Fibroblast of villous mesenchyme (primary cell): ENCODE measurements around the gene EPN2. TPM values are rescaled to one million over a fixed set of nuclear protein-coding genes. Genes with fewer than 3 reads are reported as not detected.

Experiments
- DNase-seq: peaks from one replicate; pipeline ENCODE4 v3.0.0-alpha.2; 2010; ENCODE audit warnings: low read depth
- H3K4me3 ChIP-seq: 2 replicates; pipeline ENCODE4 v1.5.1; 2011; ENCODE audit warnings: low read depth, mild to moderate bottlenecking, low read length
- CTCF ChIP-seq: IDR thresholded peaks from 2 replicates; pipeline ENCODE4 v1.5.1; 2012; ENCODE audit warnings: low read depth, mild to moderate bottlenecking, low read length; ENCODE audit not compliant: insufficient read depth
- total RNA-seq: library from RNA; depleted of rRNA; stranded (reverse); fragments of >200 nt; gene quantifications from 2 replicates; pipeline ENCODE4 v1.2.3, GENCODE V29; 2012

EPN2 gene
- total RNA-seq, 1 donor, result 30.2 TPM

GRCh38 chr17:19237389-19238166 is 412 bp downstream of the EPN2 start:
- peak overlapping the region; percentile 97 for H3K4me3 ChIP-seq
- peak; percentile 15 for TF ChIP-seq CTCF
- no peak for DNase-seq

GRCh38 chr17:19238167-19238505 is 970 bp downstream of the EPN2 start:
- H3K4me3 ChIP-seq, result peak overlapping the region; percentile 97
- DNase-seq, result no peak
- no peak for TF ChIP-seq CTCF

- peak; percentile 71 for DNase-seq
- H3K4me3 ChIP-seq, result peak overlapping the region; percentile 0
- no peak for TF ChIP-seq CTCF
These were observed 2.4 kb downstream of the EPN2 start for GRCh38 chr17:19239544-19239943.

GRCh38 chr17:19242323-19242722 is 5.2 kb downstream of the EPN2 start:
- H3K4me3 ChIP-seq, result no peak overlapping the region
- no peak for TF ChIP-seq CTCF
- DNase-seq, result no peak

- DNase-seq, result no peak
- no peak overlapping the region for H3K4me3 ChIP-seq
- TF ChIP-seq CTCF, result no peak
These were observed 5.8 kb downstream of the EPN2 start for GRCh38 chr17:19242926-19243325.

GRCh38 chr17:19243838-19244237 is 6.7 kb downstream of the EPN2 start:
- no peak overlapping the region for H3K4me3 ChIP-seq
- TF ChIP-seq CTCF, result no peak
- no peak for DNase-seq

- no peak overlapping the region for H3K4me3 ChIP-seq
- no peak for TF ChIP-seq CTCF
- DNase-seq, result no peak
These were observed 7.2 kb downstream of the EPN2 start for GRCh38 chr17:19244357-19244756.
